Measurements from ENCODE around the gene SMYD3.
"Not testable (repeated sequence)": the region's sequence is repeated elsewhere in the genome, so short reads cannot be mapped to it uniquely, and the experiment has no call there.

The SMYD3 gene

DNA sequence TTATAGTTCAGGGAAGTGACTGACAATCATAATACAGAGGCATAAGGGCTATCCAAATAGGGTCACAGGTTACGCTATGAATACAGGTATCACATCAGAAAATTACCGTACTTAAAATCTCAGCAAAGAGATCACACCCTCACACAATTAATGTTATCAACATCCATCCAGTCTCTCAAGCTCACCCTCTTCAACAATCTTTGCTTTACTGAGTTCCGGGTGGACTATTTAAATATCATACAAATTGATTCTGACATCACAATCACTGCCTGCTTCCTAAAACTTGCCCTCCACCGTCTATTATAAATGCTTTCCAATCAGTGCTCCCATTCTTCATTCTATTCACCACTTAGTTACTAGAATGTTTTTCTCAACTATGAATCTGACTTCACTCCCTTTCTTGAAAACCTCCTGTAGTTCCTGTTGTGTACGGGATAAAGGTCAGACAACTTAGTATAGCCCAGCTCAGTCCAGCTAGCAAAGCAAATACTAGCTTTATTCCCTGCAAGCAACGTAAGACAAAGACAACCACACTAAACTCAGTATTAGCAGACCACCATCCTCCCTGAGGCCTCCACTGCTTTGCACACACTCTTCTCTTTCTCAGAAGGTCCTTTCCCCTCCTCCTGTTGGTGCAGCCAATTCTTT lies 398.7 kb downstream of the SMYD3 start:
- no peak for DNase-seq (ENCODE audit: low read depth in 2 of 2)

DNA sequence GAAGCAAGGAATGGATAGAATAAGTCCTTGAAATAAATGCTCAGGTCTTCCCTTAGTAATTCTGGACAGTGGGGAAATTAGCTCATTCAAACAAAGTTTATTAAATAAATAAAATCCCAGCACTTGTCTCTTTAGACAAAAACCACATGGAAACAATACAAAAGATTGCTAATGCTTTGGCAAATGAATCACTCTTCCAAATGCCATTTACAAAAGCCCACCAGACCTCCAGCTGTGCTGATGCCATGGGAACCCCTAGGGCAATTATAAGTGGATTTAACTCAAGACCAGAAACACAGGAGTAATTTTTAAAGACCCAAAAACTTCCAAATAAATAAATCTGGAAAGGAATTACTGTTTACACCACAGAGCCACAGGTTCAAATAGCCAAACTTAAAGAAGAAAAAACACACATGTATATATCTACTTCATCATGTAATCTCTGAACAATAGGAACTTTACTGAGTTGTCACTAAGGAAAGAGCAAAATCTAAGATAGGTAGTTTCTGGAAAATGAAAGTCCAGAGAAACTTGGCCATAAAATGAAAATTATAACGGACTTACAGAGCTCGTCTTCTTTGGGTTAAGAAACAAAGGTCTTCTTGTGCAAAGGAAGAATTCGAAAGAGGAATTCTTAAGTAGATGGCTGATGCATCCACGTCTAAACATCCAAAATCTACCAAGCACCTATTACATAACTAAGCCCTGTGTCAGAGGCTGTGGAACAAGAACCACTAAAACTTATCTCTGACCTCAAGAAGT lies 399.4 kb downstream of the SMYD3 start:
- no peak for DNase-seq (ENCODE audit: low read depth in 2 of 2)

DNA sequence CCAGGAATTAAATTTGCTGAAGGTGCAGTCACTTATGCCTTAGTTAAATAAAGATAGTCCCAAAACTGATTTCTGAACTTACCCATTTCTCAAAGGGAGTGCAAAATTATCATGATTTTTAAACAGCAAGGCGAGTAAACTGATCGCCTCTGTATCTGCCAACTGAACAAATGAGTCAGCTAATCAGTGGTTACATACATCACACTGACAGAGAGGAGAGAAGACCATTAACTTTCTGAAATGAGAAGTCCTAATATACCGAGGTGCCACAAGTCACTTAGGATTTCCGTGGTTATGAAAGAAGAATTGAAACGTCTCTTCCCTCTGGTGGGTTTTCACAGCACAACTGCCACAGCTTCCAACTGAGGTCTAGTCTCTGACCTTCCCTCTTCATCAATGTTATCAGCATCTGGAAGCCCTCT lies 400.7 kb downstream of the SMYD3 start:
- no peak for DNase-seq (ENCODE audit: low read depth in 2 of 2)

DNA sequence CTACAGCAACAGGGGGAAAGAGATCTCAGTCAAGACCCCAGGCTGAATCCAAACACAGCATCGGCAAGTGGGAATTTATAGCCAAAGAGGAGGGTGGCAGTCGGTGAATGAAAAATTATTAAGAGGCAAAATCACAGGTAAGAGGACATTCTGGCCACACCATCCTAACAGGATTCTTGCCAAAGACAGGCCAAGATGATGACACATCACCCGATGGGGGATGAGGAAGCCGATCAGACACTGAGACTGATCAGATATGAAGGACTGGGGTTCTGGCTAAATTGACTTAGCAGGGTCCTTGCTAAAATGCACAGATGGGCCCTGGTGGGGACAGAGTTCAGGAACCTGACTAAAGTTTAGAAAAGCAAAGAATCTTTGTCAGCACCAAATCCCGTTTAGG lies 402.2 kb downstream of the SMYD3 start:
- no peak for DNase-seq (ENCODE audit: low read depth in 2 of 2)

DNA sequence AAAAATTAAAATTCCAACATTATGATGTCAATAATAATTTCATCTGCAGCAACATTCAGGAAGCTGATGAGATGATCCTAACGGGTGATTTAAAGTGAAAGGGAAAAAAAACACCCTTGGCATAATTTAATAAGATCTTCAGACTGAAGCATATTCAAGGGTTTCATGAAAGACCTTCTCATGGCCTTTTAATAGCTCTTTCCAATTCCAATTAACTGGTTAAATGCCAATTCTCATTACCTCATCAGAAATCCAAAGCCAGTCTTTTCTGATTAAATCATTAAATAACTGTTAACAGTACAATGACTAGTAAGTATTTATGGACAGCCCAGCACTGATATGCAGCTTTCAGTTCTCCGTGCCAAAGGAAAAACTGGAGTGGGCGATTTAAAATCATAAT lies 407.5 kb downstream of the SMYD3 start:
- no peak for DNase-seq (ENCODE audit: low read depth in 2 of 2)

DNA sequence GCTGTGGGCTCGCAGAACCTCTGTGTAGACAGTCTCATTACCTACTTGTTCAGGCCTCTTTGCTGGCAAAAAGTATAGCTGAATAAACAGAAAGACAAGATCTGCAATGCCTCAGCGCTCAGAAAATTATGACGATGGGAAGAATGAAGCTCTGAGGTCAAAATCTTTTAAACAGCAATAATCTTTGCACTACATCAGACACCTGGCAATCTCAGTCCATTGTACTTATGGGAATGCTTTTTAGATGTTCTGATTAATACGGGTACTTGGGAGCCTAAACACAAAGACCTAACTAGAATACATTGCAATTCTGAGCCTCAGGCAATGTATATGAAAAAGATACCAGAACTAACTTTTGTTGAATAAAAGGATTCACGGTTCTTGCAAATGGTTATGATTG lies 410.7 kb downstream of the SMYD3 start:
- DNase-seq (ENCODE audit: low read depth in 2 of 2) = no peak

DNA sequence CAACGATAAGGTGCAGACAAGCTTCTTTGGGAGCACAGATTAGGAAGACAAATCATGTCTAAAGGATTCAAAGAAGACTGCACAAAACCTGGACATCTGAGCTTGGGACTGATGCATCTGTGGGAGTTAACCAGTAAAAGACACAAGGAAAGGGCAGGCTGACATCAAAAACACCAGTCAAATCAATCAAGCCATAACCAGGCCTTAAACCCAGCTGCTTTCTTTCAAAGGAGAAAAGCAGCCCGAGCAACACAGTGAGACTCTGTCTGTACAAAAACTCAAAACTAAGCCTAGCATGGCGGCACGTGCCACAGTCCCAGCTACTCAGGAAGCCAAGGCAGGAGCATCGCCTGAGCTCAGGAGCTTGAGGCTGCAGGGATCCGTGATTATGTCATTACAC lies 411.6 kb downstream of the SMYD3 start:
- DNase-seq (ENCODE audit: low read depth in 2 of 2) = no peak

DNA sequence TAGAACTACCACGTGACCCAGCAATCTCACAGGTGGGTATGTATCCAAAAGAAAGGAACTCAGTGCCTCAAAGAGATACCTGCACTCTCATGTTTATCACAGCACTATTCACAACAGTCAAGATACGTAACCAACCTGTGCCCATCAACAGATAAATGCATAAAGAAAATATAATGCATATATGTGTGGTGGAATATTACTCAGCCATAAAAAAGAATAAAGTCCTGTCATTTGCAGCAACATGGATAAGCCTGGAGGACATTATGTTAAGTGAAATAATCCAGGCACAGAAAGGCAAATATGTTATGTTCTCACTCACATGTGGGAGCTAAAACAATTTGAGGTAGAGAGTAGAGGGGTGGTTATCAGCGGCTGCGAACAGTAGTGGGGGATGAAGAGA lies 413.8 kb downstream of the SMYD3 start:
- no peak for DNase-seq (ENCODE audit: low read depth in 2 of 2)

DNA sequence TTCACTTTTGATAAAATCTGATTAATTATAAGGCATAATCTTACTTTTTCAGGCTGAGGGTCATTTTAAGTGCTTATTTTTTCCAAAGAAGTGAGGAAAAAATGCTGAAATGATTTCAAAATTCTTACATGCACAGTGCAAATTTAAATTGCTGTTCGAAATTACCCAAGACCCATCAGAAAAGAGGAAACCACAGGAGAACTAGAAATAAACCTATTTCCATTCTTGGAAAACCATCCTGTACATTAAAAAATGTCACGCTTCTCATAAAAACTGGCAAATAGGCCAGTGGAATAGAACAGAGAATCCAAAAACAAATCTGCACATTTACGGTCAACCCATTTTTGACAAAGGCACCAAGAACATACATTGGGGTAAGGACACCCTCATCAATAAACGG lies 414.9 kb downstream of the SMYD3 start:
- no peak for DNase-seq (ENCODE audit: low read depth in 2 of 2)

DNA sequence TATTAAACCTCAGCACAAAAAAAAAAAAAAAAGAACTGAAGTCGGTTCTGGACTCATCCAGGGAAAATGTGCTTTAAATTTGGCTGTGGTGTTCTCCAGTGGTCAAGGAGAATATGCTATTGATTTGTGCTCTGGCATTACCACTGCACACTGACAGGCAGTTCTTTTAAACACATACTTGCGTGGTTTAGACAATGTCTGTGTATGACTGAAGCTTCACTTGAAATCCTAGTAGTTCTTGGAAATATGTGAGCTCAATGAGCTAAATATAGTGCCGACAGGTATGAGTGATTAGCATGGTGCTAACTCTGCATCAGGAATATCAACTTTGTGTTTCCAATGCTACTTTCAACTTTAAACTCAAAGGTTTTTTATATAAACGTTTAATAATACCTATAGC lies 415.6 kb downstream of the SMYD3 start:
- DNase-seq (ENCODE audit: low read depth in 2 of 2) = no peak

DNA sequence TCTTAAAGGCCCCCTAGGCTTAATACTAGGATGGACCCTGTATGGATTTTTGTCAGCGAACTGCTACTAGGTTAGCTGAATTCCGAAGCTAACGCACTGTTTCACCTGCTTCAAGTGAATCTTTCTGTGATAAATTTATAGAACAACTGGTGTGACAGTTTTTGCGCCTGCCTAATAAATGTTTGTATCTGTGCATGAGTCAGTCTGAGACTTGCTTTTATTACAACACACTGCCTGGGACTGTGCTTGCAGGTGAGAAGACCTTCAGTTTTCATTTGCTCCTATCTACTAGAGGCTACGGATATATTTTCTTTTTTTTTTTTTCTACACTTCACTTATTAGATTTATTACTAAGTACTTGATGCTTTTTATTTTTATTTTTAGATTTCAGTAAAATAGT lies 420.9 kb downstream of the SMYD3 start:
- DNase-seq (ENCODE audit: low read depth in 2 of 2) = no peak

DNA sequence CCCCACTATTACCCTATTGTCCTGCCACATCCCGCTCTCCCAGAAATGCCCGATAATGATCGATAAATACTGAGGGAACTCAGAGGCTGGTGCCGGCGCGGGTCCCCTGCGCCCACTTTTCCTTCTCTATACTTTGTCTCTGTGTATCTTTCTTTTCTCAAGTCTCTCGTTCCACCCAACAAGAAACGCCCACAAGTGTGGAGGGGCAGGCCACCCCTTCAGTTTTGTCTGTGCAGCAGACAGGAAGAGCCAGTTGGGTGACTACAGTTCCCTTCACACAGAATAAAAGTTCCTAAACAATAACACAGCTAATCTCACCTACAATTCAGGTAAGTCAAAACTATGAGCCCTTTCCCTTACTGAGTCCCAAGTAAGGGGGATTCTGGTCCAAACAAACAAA lies 423.7 kb downstream of the SMYD3 start:
- no peak for DNase-seq (ENCODE audit: low read depth in 2 of 2)

DNA sequence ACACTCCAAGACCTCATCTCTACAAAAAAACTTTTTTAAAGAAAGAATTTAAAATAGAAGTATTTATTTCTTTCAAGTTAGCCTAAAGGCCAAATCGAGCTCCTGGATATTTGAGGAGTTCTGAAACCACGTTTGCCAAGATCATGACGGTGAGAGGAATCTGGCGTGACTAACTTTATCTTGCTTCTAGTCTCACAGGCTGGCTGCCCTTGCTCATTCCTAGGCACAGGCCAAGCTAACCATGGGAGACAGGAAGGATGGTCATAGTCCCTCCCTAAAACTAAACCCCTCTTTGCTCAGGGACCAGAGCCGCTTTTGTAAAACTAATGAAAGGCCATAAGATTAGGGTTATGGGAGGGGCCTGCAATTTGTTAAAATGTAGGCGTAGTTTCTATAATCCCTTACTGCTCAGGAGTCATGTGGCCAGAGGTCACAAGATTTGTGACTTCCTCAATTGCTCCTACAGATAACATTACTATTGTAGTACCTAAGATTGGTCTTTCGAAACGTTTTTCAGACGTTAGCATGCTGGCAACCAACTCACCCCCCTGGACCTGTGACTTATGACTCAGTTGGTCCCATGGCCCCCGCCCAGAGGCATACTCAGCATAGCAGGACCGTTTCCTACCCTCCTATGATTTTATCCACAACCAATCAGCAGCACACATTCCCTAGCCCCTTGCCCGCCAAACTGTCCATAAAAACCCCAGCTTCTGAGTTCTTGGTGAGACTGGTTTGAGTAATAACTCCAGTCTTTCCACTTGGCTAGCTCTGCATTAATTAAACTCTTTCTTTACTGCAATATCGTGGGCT lies 425.0 kb downstream of the SMYD3 start:
- DNase-seq (ENCODE audit: low read depth in 2 of 2) = no peak

DNA sequence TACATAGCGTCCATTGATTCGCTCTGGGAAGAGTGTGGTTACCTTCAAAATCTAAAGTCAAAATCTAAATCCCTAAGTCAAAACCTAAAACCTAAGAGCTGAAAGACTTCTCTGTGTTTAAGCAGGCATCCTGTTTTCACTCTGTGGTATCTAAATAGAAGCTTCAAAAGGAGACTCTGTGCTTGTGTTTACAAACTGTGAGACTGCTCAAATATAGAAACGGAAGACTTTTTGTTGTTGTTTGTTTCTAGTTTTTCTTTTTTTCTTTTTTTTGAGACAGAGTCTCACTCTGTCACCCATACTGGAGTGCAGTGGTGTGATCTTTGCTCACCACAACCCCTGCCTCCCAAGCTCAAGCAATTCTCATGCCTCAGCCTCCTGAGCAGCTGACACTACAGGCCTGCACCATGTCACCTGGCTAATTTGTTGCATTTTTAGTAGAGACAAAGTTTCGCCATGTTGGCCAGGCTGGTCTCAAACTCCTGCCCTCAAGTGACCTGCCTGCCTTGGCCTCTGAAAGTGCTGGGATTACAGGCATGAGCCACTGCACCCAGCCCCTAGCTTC lies 425.9 kb downstream of the SMYD3 start:
- no peak for DNase-seq (ENCODE audit: low read depth in 2 of 2)

DNA sequence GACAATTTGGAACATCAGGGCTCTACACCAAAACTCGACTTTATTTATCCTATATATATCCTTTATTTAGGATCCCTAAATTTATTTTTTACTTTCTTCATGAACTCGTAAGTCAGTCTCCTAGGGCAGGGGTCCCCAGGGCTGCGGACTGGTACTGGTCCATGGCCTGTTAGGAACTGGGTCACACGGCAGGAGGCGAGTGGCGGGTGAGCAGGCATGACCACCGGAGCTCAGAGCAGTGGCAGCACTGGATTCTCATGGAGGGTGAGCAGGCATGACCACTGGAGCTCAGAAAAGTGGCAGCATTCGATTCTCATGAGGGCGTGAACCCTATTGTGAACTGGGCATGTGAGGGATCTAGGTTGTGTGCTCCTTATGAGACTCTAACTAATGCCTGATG lies 427.0 kb downstream of the SMYD3 start:
- no peak for DNase-seq (ENCODE audit: low read depth in 2 of 2)

DNA sequence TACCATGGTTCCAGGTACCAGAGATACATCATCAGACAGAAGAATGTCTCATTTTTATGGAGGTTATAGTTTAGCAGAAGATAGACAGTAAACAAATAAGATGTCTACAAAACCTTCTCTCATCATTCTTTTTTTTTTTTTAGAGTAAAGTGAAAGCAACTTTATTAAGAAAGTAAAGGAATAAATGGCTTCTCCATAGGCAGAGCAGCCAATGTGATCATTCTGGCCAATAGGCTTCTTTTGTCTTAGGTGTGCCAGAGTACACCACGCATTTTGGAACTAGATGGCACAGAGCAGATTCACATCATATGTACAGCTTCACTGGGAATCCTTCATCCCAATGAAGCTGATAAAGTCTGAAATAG lies 428.2 kb downstream of the SMYD3 start:
- no peak for DNase-seq (ENCODE audit: low read depth in 2 of 2)

DNA sequence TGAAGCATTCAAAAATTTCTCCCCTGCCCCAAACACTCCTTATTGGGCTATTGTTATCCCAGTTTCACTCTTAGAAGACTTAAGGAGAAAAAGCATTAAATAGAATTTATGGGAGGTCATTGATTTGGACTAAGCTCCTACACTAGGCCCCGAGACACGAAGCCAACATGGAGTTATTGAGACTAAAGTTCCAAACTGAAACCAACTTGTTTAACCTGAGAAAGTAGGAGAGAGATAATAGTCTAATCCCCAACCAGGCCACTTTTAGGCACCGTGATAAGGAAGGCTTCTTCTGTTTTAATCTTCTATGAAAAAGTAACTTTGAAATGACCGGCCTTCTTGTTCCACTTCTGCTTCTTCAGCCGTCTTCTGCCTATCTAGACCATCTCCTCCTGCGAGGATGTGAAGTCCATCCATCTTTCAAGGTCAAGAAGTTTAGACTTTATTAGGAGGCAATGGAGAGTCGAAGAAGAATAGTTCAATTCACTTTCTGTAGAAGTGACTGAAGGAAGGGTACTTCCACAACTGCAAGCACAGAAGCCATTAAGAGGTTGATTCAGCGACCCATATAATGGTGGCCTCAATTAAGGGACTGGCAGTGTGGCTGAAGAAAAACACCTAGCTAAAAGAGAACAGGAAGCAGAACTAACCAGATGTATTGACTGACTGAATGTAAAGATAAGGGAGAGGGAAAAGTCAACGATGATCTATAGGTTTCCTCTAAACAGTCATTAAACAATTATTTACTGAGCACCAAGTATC lies 428.8 kb downstream of the SMYD3 start:
- DNase-seq (ENCODE audit: low read depth in 2 of 2) = no peak

DNA sequence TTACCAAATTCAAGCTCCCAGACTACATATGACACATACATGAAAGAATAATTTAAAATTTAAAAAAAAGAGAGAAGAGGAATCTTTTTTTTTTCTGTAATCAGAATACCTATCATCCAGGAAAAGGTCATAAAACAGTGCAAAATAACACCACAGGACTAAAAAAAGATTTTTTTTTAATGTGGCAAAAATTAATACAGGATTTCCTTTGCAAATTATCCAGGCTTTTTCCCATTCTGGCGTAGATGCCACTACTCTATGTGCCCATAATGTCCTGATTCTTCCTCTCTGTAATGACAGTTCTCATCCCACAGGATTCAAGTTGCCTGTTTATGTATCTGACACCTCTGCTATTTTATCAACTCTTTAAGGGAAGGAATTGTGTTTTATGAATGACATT lies 429.6 kb downstream of the SMYD3 start:
- DNase-seq (ENCODE audit: low read depth in 2 of 2) = no peak

DNA sequence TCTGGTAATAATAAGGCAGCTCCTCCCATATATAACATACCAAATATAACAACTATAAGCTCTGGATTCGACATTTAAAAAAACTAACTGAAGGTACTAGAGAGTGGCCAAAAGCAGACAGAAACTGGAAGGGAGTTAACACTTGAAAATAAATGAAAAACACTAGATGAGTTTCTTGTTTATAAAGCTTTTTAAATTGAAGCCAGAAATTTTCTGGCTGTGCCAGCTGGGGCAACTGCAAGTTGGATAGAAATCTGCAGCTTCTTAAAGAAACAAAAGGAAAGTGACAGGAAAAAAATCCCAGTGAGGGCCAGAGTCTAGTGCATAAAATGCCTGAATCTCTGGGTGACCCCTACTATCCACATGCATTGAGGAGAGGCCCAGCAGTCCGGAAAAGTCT lies 432.7 kb downstream of the SMYD3 start:
- DNase-seq (ENCODE audit: low read depth in 2 of 2) = no peak

DNA sequence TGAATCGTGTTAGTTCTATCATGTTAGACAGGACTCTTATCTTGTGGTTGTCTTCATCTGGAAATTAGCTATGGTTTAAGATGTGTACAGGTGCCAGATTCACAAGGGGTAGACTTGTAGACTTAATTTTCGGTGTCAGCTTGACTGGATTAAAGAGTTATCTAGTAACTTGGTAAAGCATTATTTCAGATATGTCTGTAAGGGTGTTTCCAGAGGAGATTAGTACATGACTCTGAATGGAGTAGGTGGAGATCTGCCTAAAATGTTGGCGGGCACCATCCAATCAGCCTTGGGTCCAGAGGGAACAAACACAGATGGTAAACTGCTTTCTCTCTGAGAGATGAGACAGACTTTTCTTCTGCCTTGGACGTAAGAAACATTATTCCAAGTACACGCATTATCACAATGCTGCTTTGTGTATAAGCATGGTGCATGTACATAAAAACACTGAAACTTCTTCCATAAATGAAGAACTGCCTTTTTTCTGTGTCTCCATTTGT lies 434.6 kb downstream of the SMYD3 start:
- DNase-seq (ENCODE audit: low read depth in 2 of 2) = no peak

DNA sequence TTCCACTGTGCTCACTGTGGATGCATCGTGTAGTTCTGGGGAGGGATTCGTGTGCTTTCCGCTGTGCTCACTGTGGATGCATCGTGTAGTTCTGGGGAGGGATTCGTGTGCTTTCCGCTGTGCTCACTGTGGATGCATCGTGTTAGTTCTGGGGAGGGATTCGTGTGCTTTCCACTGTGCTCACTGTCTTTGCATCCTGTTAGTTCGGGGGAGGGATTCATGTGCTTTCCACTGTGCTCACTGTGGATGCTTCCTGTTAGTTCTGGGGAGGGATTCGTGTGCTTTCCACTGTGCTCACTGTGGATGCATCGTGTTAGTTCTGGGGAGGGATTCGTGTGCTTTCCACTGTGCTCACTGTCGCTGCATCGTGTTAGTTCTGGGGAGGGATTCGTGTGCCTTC lies 435.1 kb downstream of the SMYD3 start:
- not testable (repeated sequence) for DNase-seq (ENCODE audit: low read depth in 2 of 2)

DNA sequence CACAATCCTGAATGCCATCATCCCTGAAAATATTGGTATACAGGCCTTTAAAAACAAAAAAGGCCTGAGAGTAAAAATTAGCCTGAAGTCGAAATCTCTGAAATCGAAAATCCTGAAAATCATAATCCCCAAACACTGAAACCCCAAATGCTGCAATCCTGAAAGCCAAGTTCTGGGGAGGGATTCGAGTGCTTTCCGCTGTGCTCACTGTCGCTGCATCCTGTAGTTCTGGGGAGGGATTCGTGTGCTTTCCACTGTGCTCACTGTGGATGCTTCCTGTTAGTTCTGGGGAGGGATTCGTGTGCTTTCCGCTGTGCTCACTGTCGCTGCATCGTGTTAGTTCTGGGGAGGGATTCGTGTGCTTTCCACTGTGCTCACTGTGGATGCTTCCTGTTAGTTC lies 435.5 kb downstream of the SMYD3 start:
- DNase-seq (ENCODE audit: low read depth in 2 of 2) = not testable (repeated sequence)

Measured in activated CD8-positive, alpha-beta memory T cell treated with anti-CD3 and anti-CD28 coated beads for 4 hours (primary cell).